IgD-negative memory B cell (primary cell): Measurements from ENCODE around the gene MED15. TPM values are rescaled to one million over a fixed set of nuclear protein-coding genes. Genes with fewer than 3 reads are reported as not detected.
"Not testable (repeated sequence)": the region's sequence is repeated elsewhere in the genome, so short reads cannot be mapped to it uniquely, and the experiment has no call there.

Source experiments
- H3K27ac Mint-ChIP-seq, 3 donors: one replicate each; pipeline ENCODE4 v1.8.0; 2020 to 2022; ENCODE audit warnings: mild to moderate bottlenecking in 3 of 3, mixed read lengths in 3 of 3, moderate library complexity in 1 of 3
- H3K27me3 Mint-ChIP-seq: one replicate; pipeline ENCODE4 v1.8.0; 2021; ENCODE audit warnings: mixed read lengths
- H3K36me3 Mint-ChIP-seq: one replicate; pipeline ENCODE4 v1.8.0; 2020; ENCODE audit warnings: mild to moderate bottlenecking, mixed read lengths
- H3K4me1 Mint-ChIP-seq, 3 donors: one replicate each; pipeline ENCODE4 v1.8.0; 2020 to 2022; ENCODE audit warnings: mixed read lengths in 3 of 3, mild to moderate bottlenecking in 1 of 3
- H3K4me3 Mint-ChIP-seq, 4 donors: one replicate each; pipeline ENCODE4 v1.8.0; 2020 to 2022; ENCODE audit warnings: mild to moderate bottlenecking in 4 of 4, mixed read lengths in 4 of 4, moderate library complexity in 3 of 4
- H3K9me3 Mint-ChIP-seq, 3 donors: one replicate each; pipeline ENCODE4 v1.8.0; 2020 to 2021; ENCODE audit warnings: mixed read lengths in 3 of 3, mild to moderate bottlenecking in 1 of 3
- polyA plus RNA-seq: library from polyadenylated mRNA; unstranded; fragments of 300-500 nt; fragmentation: Illumina TruSeq; gene quantifications from one replicate; pipeline ENCODE4 v1.2.3, GENCODE V29; 2021

The MED15 gene
- 50.2 TPM for polyA plus RNA-seq

- peaks cover 30 to 43% (median 40%) of the 10 kb centered on the region in 3 donors for H3K4me1 Mint-ChIP-seq
- no peaks in the 10 kb centered on the region for H3K36me3 Mint-ChIP-seq
- peak within 1 kb of the TSS; percentile 92 to 96 (median 94) for H3K27ac Mint-ChIP-seq
- peak within 1 kb of the TSS; percentile 92 to 98 (median 96) for H3K4me3 Mint-ChIP-seq
- no peaks in the 10 kb centered on the region for H3K27me3 Mint-ChIP-seq
- no peaks in the 10 kb centered on the region for H3K9me3 Mint-ChIP-seq
Observed at GRCh38 chr22:20507253-20508066, at the start of gene MED15. TSS of gene MED15 (plus strand) at chr22:20507610. CDS start at chr22:20507679, 69 bp downstream.

- H3K9me3 Mint-ChIP-seq, result no peaks in the 10 kb centered on the region
- peaks cover 24 to 28% (median 26%) of the 10 kb centered on the region in 3 donors for H3K4me1 Mint-ChIP-seq
- H3K4me3 Mint-ChIP-seq, result no peak overlapping the region
- peak overlapping the region in 1 of 3 donors; percentile 79 for H3K27ac Mint-ChIP-seq
- H3K27me3 Mint-ChIP-seq, result no peaks in the 10 kb centered on the region
- H3K36me3 Mint-ChIP-seq, result peaks cover 4% of the 10 kb centered on the region
Observed at GRCh38 chr22:20458530-20459151, 48.8 kb upstream of the MED15 start.

DNA sequence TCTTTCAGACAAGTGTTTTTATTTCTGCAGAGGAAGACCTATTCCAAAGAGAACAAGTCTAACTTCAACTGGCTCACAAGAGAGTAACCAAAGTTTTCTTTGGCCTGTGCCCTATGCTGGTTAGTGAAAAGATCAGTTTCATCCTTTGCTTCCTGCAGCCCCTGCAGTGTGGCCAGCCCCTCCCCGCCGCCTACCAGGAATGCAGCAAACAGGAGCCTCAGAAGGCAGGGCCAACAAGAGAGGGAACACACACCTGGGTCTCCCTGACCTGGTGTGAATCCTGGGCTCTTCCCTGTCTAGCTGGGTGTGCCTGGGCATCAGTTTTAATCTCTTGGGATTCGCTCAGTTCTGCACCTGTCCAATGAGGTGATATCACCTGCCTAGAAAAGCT is 48.3 kb upstream of the MED15 start:
- Mint-ChIP-seq H3K36me3 (peaks cover 4% of the 10 kb centered on the region), H3K4me1 (peaks cover 29 to 33% (median 31%) of the 10 kb centered on the region in 3 donors), H3K27ac (no peak overlapping the region), H3K27me3 (no peaks in the 10 kb centered on the region), H3K9me3 (no peaks in the 10 kb centered on the region), H3K4me3 (no peak overlapping the region)

- H3K4me1 Mint-ChIP-seq, result peaks cover 34 to 38% (median 37%) of the 10 kb centered on the region in 3 donors
Observed at GRCh38 chr22:20459862-20460261, 47.5 kb upstream of the MED15 start.

GRCh38 chr22:20463324-20464095 is 43.9 kb upstream of the MED15 start:
- Mint-ChIP-seq H3K27me3 (no peaks in the 10 kb centered on the region), H3K4me1 (peaks cover 27 to 42% (median 40%) of the 10 kb centered on the region in 3 donors), H3K4me3 (peak overlapping the region; percentile 63 to 93 (median 83)), H3K36me3 (peaks cover 1% of the 10 kb centered on the region), H3K27ac (peak overlapping the region; percentile 80 to 98 (median 97)), H3K9me3 (no peaks in the 10 kb centered on the region)

More at GRCh38 chr22:20459862-20460261, 47.5 kb upstream of the MED15 start:
- Mint-ChIP-seq H3K36me3 (peaks cover 4% of the 10 kb centered on the region), H3K27me3 (no peaks in the 10 kb centered on the region), H3K27ac (no peak overlapping the region), H3K9me3 (no peaks in the 10 kb centered on the region), H3K4me3 (no peak overlapping the region)

- Mint-ChIP-seq H3K4me1 (peaks cover 27 to 43% (median 40%) of the 10 kb centered on the region in 3 donors), H3K9me3 (no peaks in the 10 kb centered on the region), H3K36me3 (peaks cover 5% of the 10 kb centered on the region), H3K4me3 (peak overlapping the region; percentile 63 to 93 (median 83)), H3K27me3 (no peaks in the 10 kb centered on the region), H3K27ac (peak overlapping the region; percentile 80 to 98 (median 97))
Observed at GRCh38 chr22:20464096-20464614, 43.3 kb upstream of the MED15 start.

DNA sequence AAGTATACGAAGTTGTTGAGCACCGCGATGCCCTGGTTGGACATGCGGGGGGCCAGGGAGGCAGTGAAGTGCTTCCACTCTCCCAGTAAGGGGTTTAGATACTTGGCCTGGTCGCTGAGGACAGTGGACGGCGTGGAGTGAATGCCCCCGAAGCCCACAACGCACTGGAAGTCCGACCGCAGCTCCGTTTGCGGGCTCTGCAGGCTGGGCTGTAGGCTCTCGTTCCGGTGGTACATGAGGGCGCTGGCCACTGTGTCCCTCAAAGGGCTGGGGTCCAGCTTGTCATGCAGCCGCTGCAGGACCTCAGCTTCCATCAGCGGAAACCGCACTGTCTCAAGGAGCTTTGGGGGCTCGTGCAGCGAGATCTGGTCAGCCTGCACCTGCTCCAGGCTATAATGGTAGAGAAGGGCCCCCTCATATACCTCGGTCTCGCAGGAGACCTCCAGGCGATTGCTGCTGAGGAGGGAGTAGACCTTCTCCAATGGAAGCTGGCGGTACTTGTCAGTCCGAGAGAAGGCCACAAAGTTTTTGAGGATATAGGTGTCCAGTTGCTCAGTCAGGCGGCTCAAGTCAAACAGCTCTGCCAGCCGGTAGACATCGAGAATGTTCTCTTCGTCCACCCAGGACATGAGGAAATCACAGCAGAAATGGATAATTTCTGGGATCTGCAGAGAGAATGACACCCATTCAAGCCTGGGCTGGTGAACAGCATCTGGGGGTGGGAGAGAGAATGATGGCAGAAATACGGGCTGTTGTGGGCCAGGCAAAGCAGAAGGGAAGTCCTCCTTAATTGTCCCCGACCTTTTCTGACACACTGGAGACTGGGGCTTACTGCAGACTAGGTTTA is 42.3 kb upstream of the MED15 start:
- Mint-ChIP-seq H3K27ac (peak overlapping the region; percentile 80 to 97 (median 81)), H3K9me3 (no peaks in the 10 kb centered on the region), H3K4me1 (peaks cover 22 to 41% (median 36%) of the 10 kb centered on the region in 3 donors), H3K36me3 (peaks cover 4% of the 10 kb centered on the region), H3K4me3 (peak overlapping the region in 2 of 4 donors; percentile 22 to 76), H3K27me3 (no peaks in the 10 kb centered on the region)

GRCh38 chr22:20465759-20466077 is 41.7 kb upstream of the MED15 start:
- peaks cover 0 to 2% (median 0%) of the 10 kb centered on the region in 3 donors for H3K9me3 Mint-ChIP-seq
- H3K4me1 Mint-ChIP-seq, result peaks cover 22 to 41% (median 35%) of the 10 kb centered on the region in 3 donors
- H3K4me3 Mint-ChIP-seq, result peak overlapping the region in 1 of 4 donors; percentile 22
- peaks cover 4% of the 10 kb centered on the region for H3K36me3 Mint-ChIP-seq
- peak overlapping the region; percentile 69 to 97 (median 81) for H3K27ac Mint-ChIP-seq
- no peaks in the 10 kb centered on the region for H3K27me3 Mint-ChIP-seq

DNA sequence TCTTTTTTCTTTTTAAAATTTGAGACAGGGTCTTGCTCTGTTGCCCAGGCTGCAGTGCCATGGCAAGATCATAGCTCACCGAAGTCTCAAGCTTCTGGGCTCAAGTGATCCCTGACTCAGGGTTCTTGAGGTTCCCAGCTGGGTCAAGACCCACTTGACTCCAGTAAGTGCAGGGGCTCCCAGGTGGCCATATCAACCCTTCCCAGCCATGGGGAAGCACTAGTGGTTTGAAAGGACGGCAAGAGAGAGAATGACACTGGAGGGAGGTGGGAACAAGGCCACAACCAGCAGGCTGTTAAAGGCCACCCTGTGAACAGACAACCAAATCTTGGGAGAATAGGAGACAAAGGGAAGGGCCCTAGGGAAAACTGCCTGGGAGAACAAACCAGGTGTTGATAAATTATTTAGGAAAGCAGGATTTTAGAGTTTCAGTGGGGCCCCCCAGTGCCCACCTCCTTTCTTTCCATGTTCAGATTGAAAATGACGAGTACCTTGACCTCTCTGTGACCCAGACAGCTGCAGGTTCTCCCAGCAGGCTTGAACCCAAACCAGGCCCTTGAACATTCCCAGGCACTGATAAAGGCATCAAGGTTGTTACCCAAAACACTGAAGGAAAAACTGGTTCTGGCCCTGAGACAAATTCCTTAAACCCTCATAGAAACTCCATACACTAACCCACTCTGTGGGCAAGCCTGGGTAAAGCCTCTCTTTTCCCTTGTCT is 40.6 kb upstream of the MED15 start:
- Mint-ChIP-seq H3K36me3 (peaks cover 4% of the 10 kb centered on the region), H3K27ac (peak overlapping the region in 1 of 3 donors; percentile 59), H3K27me3 (no peaks in the 10 kb centered on the region), H3K4me1 (peaks cover 22 to 41% (median 35%) of the 10 kb centered on the region in 3 donors), H3K9me3 (peaks cover 0 to 2% (median 0%) of the 10 kb centered on the region in 3 donors), H3K4me3 (peak overlapping the region in 1 of 4 donors; percentile 39)

DNA sequence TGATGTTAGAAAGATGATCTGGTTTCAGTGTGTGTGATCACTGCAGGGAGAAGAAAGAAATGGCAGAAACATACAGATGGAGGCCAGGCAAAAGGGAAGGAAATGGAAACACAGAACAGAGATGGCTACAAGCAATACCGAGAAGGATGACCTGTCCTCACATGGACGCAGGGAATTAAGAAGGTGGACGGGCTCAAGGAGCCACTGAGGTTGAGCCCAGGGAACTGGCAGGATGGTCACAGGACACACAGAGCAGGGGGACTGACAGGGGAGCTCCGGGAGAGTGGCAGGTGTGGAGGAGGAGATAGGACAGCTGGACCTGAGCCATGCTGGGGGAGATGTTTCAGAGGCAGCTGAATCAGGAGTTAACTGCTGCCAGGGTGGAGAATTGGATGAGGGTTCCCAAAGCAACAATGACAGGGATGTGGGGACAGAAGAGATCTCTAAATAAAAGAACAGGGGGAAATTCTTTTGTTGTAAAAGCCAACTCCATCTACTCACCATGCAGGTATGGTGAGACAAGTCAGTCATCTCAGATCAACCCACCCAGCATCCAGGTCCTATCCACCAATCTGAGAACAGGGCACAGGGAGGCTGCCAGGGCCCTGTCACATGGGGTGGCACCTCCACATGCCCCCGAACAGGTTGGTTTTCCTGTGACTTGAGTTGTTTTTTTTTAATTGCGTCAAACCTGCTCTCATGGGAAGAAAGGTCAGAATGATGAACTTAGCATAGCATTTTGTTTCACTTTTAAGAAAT is 38.1 kb upstream of the MED15 start:
- Mint-ChIP-seq H3K4me3 (no peak overlapping the region), H3K27ac (peak overlapping the region in 2 of 3 donors; percentile 61 to 67), H3K4me1 (peaks cover 4 to 24% (median 16%) of the 10 kb centered on the region in 3 donors), H3K9me3 (peaks cover 0 to 2% (median 0%) of the 10 kb centered on the region in 3 donors), H3K36me3 (peaks cover 4% of the 10 kb centered on the region), H3K27me3 (no peaks in the 10 kb centered on the region)

GRCh38 chr22:20470525-20470924 is 36.9 kb upstream of the MED15 start:
- H3K27me3 Mint-ChIP-seq, H3K4me3 Mint-ChIP-seq, H3K36me3 Mint-ChIP-seq, H3K9me3 Mint-ChIP-seq: not testable (repeated sequence)
- Mint-ChIP-seq H3K4me1 (peaks cover 4 to 12% (median 9%) of the 10 kb centered on the region in 3 donors), H3K27ac (peak overlapping the region in 1 of 3 donors; percentile 88)

DNA sequence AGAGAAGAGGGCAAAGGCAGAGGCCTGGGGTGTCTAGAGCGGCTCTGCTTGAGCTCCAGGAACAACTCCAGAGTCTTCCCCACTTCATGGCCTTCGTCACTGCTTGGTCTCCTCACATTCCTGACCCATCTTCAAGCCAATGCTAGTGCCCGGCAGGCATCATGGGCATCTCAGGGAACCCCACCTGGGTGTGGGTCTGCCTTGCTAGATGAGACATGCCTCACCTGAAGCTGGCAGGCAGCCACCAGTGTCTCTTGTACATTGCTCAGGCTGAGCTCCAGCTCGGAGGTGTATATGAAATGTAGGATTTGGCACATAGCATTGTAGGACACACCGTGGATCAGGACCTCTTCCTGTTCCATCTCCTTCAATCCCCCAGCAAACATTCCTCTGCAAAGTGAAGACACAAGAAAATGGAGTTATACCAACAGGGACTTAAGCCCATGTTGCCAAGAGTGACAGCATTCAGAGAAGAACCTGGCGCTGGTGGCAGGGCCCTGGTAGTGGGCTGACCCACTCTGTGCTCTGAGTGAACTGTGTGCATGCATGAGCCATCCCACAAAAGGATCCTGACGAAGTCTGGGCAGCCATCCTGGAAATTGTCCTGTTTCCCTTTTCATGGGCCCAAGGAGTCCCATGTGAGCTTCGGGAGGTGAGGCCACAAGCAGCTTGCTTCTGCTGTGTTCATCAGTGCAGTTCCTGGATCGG is 36.1 kb upstream of the MED15 start:
- H3K4me3 Mint-ChIP-seq, result no peak overlapping the region
- H3K9me3 Mint-ChIP-seq, result peaks cover 0 to 2% (median 0%) of the 10 kb centered on the region in 3 donors
- no peaks in the 10 kb centered on the region for H3K27me3 Mint-ChIP-seq
- H3K4me1 Mint-ChIP-seq, result peaks cover 4 to 8% (median 6%) of the 10 kb centered on the region in 3 donors
- peaks cover 4% of the 10 kb centered on the region for H3K36me3 Mint-ChIP-seq
- peak overlapping the region in 1 of 3 donors; percentile 46 for H3K27ac Mint-ChIP-seq
